Prostate gland (tissue), 2 donors: ENCODE results near the gene DRC7.

Experiments used
- POLR2A ChIP-seq: fragments of 450-650 bp; IDR thresholded peaks from one replicate; pipeline ENCODE4 v1.6.1; 2016; ENCODE audit warnings: antibody characterized with exemption, mild to moderate bottlenecking
- POLR2AphosphoS5 ChIP-seq: sonication (generic); formaldehyde crosslinking; IDR thresholded peaks from one replicate; pipeline ENCODE4 v1.6.1; 2017; ENCODE audit warnings: antibody characterized with exemption
- TF ChIP-seq, protein P1 (sequence below), 4 experiments: fragments of 200-600 bp in 2 of 4; fragments of 450-650 bp in 2 of 4; sonication (generic) in 2 of 4; IDR thresholded peaks; 1 replicate in 3 of 4; 2 replicates in 1 of 4; pipeline ENCODE4 v1.5.1; 2016 to 2019; ENCODE audit warnings: antibody characterized with exemption in 4 of 4, mild to moderate bottlenecking in 2 of 4, moderate library complexity in 2 of 4

DNA sequence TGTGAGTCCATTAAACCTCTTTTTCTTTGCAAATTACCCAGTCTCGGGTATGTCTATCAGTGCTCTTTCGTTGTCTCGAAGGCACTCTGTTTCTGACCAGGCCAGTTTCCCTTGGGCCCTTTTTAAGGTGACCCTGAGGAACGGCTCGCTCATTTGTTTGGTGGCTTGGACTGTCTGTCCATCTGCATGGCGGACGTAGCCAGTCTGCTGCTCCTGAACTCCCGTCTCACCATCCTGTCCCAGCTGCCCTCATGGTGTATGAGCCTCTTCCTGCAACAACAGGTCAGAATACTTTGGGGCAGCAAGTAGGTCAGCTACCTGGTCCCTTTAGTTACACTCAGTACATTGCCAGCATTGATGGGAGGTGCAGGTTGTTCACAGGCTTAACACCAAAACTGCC lies 19.0 kb downstream of the DRC7 start:
- TF ChIP-seq, protein P1, sequence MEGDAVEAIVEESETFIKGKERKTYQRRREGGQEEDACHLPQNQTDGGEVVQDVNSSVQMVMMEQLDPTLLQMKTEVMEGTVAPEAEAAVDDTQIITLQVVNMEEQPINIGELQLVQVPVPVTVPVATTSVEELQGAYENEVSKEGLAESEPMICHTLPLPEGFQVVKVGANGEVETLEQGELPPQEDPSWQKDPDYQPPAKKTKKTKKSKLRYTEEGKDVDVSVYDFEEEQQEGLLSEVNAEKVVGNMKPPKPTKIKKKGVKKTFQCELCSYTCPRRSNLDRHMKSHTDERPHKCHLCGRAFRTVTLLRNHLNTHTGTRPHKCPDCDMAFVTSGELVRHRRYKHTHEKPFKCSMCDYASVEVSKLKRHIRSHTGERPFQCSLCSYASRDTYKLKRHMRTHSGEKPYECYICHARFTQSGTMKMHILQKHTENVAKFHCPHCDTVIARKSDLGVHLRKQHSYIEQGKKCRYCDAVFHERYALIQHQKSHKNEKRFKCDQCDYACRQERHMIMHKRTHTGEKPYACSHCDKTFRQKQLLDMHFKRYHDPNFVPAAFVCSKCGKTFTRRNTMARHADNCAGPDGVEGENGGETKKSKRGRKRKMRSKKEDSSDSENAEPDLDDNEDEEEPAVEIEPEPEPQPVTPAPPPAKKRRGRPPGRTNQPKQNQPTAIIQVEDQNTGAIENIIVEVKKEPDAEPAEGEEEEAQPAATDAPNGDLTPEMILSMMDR (IDR thresholded peaks at IDR 0.05), result no peak
- no peak for TF ChIP-seq POLR2AphosphoS5
- TF ChIP-seq POLR2A, result no peak
